Astrocyte of the spinal cord (primary cell): ENCODE data around the gene SUPT3H.

Experiments used
- DNase-seq: peaks from one replicate; pipeline ENCODE4 v3.0.0; 2011; ENCODE audit warnings: low read depth, low spot score
- H3K4me3 ChIP-seq: 2 replicates; pipeline ENCODE4 v1.5.1; 2011; ENCODE audit warnings: low read depth, mild to moderate bottlenecking, low read length, moderate library complexity
- CTCF ChIP-seq: IDR thresholded peaks from 2 replicates; pipeline ENCODE4 v1.5.1; 2012; ENCODE audit warnings: low read depth, mild to moderate bottlenecking, low read length, inconsistent platforms
- in situ Hi-C: cut with HindIII; loops from 2 replicates; pipeline ENCODE4 v1.10.0; 2017; ENCODE audit warnings: low sequenced_read_pairs

Gene SUPT3H

GRCh38 chr6:44820759-44821158 is 557.0 kb downstream of the SUPT3H start:
- DNase-seq, result no peak
- in situ Hi-C loops, result no loop called here
- TF ChIP-seq CTCF, result no peak
- no peak overlapping the region for H3K4me3 ChIP-seq

GRCh38 chr6:44820321-44820720 is 557.4 kb downstream of the SUPT3H start:
- H3K4me3 ChIP-seq, result no peak overlapping the region
- in situ Hi-C loops, result no loop called here
- no peak for TF ChIP-seq CTCF
- DNase-seq, result no peak

- in situ Hi-C loops, result no loop called here
- no peak overlapping the region for H3K4me3 ChIP-seq
- no peak for DNase-seq
- TF ChIP-seq CTCF, result no peak
These were observed 566.3 kb downstream of the SUPT3H start for GRCh38 chr6:44811456-44811855.

- no peak for TF ChIP-seq CTCF
- in situ Hi-C loops, result no loop called here
- no peak overlapping the region for H3K4me3 ChIP-seq
- DNase-seq, result no peak
These were observed 568.5 kb downstream of the SUPT3H start for GRCh38 chr6:44809258-44809657.

GRCh38 chr6:44808148-44808547 is 569.6 kb downstream of the SUPT3H start:
- DNase-seq, result no peak
- in situ Hi-C loops, result no loop called here
- TF ChIP-seq CTCF, result no peak
- H3K4me3 ChIP-seq, result no peak overlapping the region

GRCh38 chr6:44806656-44807055 is 571.1 kb downstream of the SUPT3H start:
- no peak for TF ChIP-seq CTCF
- in situ Hi-C loops, result no loop called here
- no peak for DNase-seq
- H3K4me3 ChIP-seq, result no peak overlapping the region

GRCh38 chr6:44805238-44805846 is 572.4 kb downstream of the SUPT3H start:
- peak; percentile 49 for DNase-seq
- TF ChIP-seq CTCF, result no peak
- H3K4me3 ChIP-seq, result no peak overlapping the region
- in situ Hi-C loops, result no loop called here
